IPS-11a (cell line): Measurements from ENCODE around the gene FBLN1.
A peak's percentile ranks its signal among the peaks of the same experiment; 100 is the strongest.
"Not testable (repeated sequence)": the region's sequence is repeated elsewhere in the genome, so short reads cannot be mapped to it uniquely, and the experiment has no call there.

Experiments used
- H3K4me3 ChIP-seq: one replicate; pipeline ENCODE4 v1.5.1; 2013; ENCODE audit warnings: low read depth, low read length, control low read depth

FBLN1 gene

DNA sequence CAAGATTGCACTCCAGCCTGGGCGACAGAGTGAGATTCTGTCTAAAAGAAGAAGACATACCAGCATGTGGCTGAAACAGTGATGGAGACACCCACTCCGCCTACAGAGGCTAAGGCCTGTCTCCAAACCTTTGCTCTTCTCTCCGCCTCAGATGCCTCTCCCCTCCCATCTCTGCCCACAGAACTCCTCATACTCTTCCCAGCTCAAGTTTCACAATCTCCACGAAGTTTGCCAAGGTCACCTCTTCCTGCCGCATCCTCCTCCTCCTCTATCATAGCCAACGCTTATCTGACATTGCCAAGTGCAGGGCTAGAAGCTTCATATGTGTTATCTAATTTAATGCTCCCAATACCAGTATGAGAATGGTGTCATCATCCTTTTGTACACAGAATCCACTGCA lies 25.9 kb upstream of the FBLN1 start:
- no peak overlapping the region for H3K4me3 ChIP-seq

DNA sequence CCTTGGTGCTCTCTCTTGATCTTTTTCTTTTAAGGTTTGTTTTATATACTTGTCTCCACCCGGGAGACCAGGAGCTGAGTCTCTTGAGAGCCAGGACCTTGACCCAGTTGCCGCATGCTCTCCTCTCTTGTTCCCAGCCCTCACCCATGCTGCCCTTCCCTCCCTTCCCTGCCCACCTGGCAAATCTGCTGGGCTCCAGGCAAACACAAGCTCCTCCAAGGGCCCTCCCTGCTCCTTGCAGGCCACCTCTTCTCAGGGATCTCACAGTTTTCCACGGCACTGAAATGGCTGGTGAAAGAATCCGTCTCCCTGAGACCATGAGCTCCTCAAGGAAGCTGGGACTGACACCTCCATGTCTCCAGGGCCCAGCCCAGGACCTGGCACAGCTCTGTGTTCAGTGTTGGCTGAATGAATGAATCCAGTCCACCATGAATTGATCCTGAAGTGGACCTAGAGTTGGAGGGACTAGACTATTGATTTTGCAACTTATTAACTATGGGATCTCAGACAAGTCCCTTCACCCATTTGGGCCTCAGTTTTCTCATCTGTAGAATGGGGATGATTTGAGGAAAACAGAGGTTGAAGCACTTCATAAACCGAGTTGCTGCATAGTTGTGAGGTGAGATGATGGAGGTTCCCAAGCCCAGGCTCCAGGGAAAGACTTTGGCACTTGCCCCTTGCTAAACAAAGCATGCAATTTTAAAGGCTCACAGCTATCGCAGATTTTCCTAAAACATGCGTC lies 25.1 kb upstream of the FBLN1 start:
- H3K4me3 ChIP-seq, result no peak overlapping the region

DNA sequence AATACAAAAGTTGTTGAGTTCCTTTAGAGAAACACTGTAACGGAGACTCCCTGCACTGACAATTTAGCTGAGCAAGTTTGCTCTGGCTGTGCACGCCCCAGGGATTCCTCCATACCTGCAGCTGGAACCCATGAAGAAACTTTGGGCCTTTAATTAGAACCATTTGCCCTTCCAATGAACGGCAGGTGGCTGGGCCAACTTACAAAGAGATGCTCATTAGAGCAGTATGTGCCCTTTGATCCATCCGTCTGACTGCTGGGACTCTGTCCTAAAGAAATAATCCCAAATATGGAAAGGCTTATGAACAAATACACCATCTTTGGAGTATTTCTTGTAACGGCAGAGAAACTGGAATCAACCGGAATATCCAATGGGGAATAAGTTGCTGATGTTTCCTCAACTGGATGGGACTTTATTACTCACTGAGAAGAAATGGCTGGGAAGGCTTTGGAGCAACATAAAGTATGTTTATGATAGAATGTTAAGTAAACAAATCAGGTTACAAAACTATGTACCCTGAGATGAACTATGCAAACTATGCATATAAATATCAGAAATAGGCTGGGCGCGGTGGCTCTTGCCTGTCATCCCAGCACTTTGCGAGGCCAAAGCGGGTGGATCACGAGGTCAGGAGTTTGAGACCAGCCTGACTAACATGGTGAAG lies 24.4 kb upstream of the FBLN1 start:
- H3K4me3 ChIP-seq, result no peak overlapping the region

DNA sequence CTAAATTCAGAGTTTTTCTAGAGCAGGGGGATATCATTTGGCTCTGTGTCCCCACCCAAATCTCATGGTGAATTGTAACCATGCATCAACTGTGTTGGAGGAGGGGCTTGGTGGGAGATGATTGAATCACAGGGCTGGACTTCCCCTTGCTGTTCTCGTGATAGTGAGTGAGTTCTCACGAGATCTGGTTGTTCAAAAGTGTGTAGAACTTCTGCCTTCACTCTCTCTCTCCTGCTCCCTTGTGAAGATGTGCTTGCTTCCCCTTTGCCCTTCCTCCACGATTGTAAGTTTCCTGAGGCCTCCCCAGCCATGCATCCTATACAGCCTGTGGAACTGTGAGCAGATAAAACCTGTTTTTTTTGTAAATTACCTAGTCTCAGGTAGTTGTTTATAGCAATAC lies 22.0 kb upstream of the FBLN1 start:
- no peak overlapping the region for H3K4me3 ChIP-seq

DNA sequence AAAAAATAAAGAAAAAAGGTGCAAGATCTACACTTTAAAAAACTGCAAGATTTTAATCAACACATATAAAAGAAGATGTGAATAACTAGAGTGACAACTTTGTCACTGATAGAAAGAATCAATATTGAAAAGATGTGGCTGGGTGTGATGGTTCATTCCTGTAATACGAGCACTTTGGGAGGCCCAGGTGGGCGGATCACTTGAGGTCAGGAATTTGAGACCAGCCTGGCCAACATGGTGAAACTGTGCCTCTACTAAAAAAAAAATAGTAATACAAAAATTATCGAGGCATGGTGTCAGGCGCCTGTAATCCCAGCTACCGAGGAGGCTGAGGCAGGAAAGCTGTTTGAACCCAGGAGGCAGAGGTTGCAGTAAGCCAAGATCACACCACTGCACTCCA lies 21.0 kb upstream of the FBLN1 start:
- no peak overlapping the region for H3K4me3 ChIP-seq

DNA sequence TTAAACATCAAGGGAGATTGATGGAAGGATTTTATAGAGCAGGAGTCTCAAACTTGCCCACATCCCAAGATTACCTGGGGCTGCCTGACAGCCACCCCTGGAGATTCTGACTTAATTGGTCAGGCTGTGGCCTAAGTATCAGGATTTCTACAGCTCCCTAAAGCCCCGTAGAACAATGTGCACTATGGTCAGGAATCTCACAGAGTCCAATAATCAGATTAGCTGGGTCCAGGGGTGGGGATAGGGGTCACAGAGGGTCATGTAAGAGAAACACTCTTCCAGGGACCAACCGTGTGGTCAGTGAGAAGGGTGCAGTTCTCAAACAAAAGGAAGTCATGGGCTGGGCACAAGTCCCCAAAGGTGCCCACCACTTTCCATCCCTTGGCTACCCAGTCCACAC lies 20.5 kb upstream of the FBLN1 start:
- H3K4me3 ChIP-seq, result no peak overlapping the region

DNA sequence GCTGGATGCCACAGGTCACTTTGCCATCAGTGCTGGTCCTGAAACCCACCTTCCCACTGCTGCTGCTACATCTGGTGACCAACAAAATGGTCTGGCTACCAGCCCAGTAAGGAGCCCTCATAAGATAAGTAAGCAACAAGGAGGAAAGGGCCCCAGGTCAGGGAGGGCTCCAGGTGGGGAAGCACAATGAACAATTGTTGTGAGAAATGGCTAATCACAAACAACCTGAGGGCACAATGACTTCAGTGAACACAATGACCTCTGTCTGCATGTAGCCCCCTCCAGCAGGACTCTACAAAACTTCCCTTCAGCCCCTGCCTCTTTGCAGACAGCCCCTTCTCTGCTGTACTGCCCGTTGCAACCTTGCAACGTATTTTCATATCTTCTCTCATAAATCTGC lies 19.4 kb upstream of the FBLN1 start:
- H3K4me3 ChIP-seq, result no peak overlapping the region

DNA sequence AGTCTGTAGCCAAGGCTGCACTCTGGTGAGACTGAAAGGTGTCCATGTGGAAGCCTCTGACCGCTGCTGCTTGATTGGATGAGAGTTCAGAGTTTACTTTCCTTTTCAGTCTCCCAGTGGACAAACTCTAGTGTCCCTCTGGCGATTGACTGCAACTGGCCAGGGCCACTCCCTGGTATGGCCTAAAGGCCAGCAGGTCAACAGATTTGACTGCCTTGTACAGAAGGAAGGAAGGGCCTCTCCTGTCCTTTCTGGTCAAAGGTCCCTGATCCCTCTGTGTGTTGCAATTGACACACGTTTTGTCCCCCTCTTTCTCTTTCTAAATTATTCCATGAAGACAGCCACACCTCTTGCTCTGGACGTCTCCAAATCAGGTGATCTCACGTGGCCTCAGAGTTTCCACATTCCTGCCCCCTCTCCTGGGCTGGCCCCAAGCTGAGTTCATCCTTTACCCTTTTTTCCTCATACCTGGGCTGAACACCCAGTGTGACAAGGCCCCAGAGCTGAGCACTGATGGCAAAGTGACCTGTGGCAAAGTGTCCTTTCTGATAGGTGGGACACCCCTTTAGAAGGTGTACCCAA lies 18.7 kb upstream of the FBLN1 start:
- no peak overlapping the region for H3K4me3 ChIP-seq

DNA sequence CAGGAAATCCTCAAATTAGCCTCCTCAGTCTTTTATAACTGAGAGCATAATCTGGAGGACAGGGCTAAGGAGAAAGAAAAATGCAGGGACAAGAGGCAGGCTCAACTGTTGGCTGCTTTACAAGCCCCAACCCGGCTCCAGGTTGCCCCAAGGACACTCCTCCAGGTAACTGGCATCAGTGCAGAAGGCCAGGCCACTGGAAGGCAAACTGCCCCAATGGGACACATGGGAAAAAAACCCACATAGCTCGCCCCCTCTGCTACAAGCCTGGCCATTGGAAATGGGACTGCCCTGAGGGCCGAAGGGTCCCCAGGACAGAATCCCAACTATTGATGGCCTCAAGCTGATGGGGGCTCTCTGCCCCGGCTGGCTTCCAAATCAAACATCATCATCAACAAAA lies 17.9 kb upstream of the FBLN1 start:
- no peak overlapping the region for H3K4me3 ChIP-seq

DNA sequence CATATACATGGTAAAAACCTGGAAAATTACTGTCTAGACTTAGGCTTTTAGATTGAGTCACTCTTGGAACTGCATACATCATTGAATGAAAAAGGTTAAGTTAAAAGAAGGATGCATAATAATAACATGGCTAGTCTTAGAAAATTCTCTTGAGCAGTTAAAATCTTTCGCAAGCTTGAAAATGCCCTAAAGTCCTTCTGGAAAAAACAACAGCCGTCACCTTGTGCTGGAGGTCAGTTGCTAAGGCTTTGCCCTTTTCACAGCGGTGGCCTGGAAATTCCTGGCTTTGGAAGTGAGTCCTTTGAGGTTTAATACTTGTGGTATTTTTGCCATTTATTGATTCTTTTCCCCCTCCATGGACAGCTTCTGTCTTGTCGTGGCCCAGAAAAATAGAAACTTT lies 17.4 kb upstream of the FBLN1 start:
- no peak overlapping the region for H3K4me3 ChIP-seq

DNA sequence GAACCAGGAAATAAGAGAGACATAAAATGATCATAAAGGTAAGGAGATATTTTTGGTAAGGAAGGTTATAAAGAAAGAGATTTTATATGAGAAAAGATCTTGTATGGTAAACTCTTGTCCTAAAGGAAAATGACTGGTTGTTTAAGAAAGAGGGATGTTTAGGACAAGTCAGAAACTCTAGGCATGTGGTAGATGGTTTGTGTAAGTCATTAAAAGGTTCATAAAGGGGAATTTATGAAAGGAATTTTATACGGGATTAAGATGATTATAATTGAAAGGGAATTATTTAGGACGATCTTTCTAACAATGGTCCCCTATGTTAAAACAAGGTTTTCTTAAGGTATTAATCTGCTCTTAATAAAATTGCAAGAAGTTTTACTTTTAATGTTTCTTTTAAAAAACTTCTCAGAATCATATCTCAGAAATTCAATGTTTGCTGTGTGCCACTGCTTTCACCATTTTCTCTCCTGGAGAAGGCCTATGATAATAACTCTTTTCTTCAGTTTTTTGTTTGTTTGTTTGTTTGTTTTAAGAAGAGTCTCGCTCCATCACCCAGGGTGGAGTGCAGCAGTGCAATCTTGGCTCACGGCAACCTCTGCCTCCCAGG lies 13.8 kb upstream of the FBLN1 start:
- H3K4me3 ChIP-seq, result no peak overlapping the region

DNA sequence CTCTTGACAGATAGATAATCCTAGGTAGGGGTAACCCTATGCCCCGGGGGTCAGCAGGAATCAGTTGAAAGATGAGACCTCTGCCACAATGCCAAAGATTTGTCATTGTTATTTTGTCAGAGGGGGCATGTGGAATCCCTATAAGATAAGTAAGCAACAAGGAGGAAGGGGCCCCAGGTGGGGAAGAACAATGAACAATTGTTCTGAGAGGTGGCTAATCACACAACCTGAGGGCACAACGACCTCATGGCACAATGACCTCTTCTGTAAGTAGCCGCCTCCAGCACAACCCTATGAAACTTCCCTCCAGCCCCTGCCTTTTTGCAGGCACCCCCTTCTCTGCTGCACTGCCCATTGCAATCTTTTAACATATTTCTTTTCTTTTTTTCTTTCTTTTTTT lies 11.8 kb upstream of the FBLN1 start:
- H3K4me3 ChIP-seq, result no peak overlapping the region

DNA sequence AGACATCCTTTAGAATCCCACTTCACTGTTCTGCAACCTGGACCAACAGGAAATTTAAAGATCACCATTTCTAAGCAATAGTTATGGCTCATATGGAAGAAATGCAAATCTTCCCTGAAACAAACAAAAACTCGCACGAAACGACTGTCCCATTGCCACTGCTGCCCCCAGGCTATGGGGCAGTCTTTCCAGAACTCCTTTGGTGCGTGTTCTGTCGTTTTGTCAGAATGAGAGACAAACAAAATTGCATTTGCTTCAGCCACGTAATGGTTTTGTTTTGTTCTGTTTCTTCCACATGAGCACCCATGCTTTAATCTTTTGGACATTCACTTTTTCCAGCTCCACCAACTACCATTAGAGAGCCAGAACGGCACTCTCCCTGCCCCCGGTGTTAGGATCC lies 10.8 kb upstream of the FBLN1 start:
- no peak overlapping the region for H3K4me3 ChIP-seq

DNA sequence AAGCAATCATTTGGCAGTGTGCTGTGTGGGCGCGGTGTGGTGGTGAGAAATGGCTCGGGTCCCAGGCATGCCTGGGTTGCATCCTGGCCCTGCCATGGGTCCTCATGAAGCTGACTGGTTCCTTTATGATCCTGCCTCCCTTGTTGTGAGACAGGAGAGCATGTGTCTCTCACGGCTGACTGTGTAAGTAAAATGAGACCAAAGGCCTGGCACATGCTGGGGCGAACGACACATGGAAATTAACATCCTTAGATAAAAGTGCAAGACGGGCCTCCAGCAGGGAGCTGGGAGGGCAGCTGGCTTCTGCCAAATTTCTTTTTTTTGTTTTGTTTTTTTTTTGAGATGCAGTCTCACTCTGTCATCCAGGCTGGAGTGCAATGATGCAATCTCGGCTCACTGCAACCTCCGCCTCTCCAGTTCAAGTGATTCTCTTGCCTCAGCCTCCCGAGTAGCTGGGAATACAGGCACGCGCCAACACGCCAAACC lies 9.4 kb upstream of the FBLN1 start:
- H3K4me3 ChIP-seq, result no peak overlapping the region

DNA sequence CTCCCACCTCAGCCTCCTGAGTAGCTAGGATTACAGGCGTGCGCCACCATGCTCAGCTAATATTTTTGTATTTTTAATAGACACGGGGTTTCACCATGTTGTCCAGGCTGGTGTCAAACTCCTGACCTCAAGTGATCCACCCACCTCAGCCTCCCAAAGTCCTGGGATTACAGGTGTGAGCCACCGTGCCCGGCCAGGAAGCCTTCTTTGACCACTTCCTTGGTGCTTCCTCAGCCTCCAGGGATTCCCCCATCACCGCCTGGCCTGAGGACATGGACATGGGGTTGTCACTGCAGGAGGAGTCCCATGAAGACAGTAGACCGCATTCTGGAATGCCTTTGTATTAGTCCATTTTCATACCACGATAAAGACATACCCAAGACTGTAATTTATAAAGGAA lies 8.4 kb upstream of the FBLN1 start:
- H3K4me3 ChIP-seq, result not testable (repeated sequence)

DNA sequence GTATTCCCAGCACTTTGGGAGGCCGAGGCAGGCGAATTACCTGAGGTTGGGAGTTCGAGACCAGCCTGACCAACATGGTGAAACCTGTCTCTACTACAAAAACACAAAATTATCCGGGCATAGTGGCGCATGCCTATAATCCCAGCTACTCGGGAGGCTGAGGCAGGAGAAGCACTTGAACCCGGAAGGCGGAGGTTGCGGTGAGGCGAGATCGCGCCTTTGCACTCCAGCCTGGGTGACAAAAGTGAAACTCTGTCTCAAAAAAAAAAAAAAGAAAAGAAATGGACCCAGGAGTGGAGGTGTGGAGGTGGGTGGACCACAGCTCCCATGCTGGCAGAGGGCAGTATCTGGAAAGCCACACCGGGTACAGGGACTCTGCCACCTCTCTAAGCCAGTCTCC lies 7.1 kb upstream of the FBLN1 start:
- H3K4me3 ChIP-seq, result not testable (repeated sequence)

DNA sequence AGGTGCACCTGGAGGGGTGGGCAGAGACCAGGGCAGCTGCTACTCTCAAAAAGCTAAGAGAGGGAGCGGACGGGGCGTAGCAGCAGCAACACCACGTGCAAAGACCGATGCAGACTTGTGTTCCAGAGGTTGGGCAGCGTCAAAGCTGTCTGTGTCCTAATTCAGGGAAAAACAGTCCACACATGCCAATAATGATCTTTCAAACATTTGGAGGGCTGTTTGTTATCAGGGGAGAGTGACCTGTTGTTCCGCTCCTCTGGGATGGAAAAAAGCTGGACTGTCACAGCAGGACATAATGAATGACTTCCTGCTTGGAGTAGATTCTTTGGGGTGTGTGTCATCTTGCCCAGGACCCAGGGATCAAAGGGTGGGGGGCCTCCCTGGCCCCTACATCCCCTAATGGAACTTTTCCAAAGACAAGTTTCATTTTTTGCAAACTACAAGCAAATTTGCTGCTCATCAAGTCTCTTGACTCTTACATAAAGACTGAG lies 6.2 kb upstream of the FBLN1 start:
- H3K4me3 ChIP-seq, result no peak overlapping the region

DNA sequence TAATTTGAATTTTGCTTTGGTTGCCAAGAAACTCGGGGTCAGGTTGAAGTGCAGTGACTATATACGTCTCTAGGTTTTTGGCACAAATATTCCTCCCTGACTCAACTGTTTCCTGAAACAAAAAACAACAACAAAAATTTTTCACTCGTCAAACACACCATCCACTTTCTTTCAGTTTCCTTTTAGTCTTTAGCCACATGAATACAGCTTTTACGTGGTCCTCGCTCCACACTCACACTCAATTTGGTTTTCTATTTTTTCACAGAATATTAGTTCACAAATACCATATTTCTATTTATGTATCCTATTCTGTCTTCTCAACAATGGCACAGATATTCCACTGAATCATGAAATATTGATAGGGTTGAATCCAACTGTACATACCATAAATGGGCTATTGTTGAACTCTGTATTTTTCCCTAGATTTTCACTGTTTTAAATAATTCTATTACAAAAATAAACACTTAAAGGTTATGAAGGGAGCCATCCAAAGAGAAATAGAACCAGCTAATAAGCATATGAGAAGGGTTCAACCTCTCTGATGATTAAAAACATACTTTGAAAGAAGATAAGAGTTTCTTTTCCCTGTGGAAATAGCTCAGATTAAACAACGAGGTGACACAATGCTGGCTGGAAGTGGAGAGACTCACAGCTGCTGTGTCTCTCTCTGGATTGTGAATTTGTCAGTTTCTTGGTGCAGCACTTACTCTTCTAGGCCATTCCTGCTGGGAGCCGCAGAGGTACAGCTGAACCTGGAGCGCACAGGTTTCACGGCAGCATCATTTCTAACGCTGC lies 5.1 kb upstream of the FBLN1 start:
- no peak overlapping the region for H3K4me3 ChIP-seq

DNA sequence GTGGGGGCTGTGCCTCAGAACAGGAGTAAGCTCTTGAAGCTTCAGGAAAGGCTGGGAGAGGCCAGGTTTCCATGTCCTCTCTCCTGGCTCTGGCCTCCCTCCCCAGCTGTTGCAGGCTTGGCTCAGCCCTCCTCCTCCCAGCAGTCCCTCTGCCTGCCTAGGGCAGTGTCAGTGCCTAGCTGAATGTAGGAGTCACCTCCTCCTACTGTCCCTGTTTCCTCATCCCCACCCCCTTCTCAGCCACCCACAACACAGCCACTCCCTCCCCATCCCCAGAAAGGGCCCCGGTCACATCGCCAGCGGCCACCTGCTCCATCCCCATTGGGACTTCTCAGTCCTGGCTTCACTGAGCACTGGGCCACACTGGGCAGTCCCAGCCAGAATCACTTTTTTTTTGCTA lies 2.9 kb upstream of the FBLN1 start:
- H3K4me3 ChIP-seq, result no peak overlapping the region

DNA sequence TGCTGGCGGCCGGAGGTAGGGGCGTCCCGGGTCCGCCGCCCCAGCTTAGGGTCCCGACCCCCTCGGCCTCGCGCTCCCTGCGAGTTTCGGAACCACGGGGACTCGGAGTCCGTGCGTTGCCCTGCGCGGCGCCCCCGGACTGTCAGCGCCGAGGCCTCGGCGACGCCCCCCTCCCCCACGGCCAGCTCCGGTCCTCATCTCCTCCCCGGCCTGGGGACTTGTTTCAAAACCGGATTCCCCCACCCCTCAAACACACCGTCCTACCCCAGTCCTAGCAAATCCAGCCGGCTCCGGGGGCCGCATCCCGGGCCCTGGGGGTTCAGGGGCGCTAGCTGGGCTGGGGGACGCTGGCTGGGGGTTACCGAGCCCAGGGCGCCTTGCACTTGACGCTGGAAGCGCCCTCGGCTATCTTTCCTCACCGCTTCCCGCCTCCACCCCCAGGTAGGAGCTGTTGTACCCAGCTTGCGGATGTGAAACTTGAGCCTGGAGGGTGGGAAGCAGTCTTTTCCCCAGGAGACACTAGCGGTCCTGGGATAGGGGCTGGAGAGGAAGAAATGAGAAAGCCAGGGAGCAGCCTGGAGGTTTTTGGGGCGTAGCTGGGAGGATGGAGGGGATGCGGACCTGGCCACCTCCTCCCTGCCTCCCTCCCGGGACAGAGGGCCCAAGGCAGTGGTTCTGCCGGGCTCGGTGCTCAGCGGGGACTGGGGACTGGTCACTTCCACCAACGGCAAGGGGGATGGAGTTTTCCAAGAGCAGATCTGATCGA lies 550 bp downstream of the FBLN1 start:
- H3K4me3 ChIP-seq, result peak overlapping the region; percentile 59
